GM23248 (cell line): ENCODE results near the gene KLHL22. TPM values are rescaled to one million over a fixed set of nuclear protein-coding genes. Genes with fewer than 3 reads are reported as not detected.

Experiments used
- DNase-seq: peaks from one replicate; pipeline ENCODE4 v3.0.0-alpha.2; 2015
- H2AFZ ChIP-seq: fragments of 200-600 bp; sonication (generic); 2 replicates; pipeline ENCODE4 v1.6.1; 2016; ENCODE audit warnings: antibody characterized with exemption
- H3F3A ChIP-seq: fragments of 200-600 bp; sonication (generic); 2 replicates; pipeline ENCODE4 v1.6.1; 2016; ENCODE audit warnings: mild to moderate bottlenecking, antibody characterized with exemption, mixed run types; ENCODE audit not compliant: insufficient read depth
- H3K27ac ChIP-seq: fragments of 200-600 bp; sonication (generic); 2 replicates; pipeline ENCODE4 v1.5.1; 2016; ENCODE audit warnings: mild to moderate bottlenecking
- H3K27me3 ChIP-seq: fragments of 200-600 bp; sonication (generic); replicated peaks from 2 replicates; pipeline ENCODE4 v1.6.1; 2016; ENCODE audit warnings: mild to moderate bottlenecking; ENCODE audit not compliant: insufficient read depth
- H3K36me3 ChIP-seq: fragments of 200-600 bp; sonication (generic); 2 replicates; pipeline ENCODE4 v1.6.1; 2016; ENCODE audit warnings: low read depth, mild to moderate bottlenecking
- H3K4me1 ChIP-seq: fragments of 200-600 bp; sonication (generic); 2 replicates; pipeline ENCODE4 v1.6.1; 2016; ENCODE audit warnings: mild to moderate bottlenecking; ENCODE audit not compliant: insufficient read depth
- H3K4me2 ChIP-seq: fragments of 200-600 bp; sonication (generic); one replicate; pipeline ENCODE4 v1.6.1; 2016; ENCODE audit warnings: mild to moderate bottlenecking; ENCODE audit not compliant: unreplicated experiment
- H3K4me3 ChIP-seq: fragments of 200-600 bp; sonication (generic); 2 replicates; pipeline ENCODE4 v1.5.1; 2016; ENCODE audit warnings: mild to moderate bottlenecking
- H3K79me2 ChIP-seq: fragments of 200-600 bp; sonication (generic); 2 replicates; pipeline ENCODE4 v1.6.1; 2016; ENCODE audit warnings: mild to moderate bottlenecking; ENCODE audit not compliant: insufficient read depth
- H3K9ac ChIP-seq: fragments of 200-600 bp; sonication (generic); 2 replicates; pipeline ENCODE4 v1.6.1; 2016; ENCODE audit warnings: mild to moderate bottlenecking
- H3K9me2 ChIP-seq: fragments of 200-600 bp; sonication (generic); 2 replicates; pipeline ENCODE4 v1.6.1; 2016; ENCODE audit warnings: mixed run types, mild to moderate bottlenecking, moderate library complexity; ENCODE audit not compliant: insufficient read depth
- H3K9me3 ChIP-seq: fragments of 200-600 bp; sonication (generic); one replicate; pipeline ENCODE4 v1.6.1; 2017; ENCODE audit warnings: low read depth
- H4K20me1 ChIP-seq: fragments of 200-600 bp; sonication (generic); 2 replicates; pipeline ENCODE4 v1.6.0; 2016; ENCODE audit not compliant: insufficient read depth
- EZH2 ChIP-seq: fragments of 200-600 bp; sonication (generic); IDR thresholded peaks from 2 replicates; pipeline ENCODE4 v1.6.1; 2018; ENCODE audit warnings: antibody characterized with exemption, mild to moderate bottlenecking; ENCODE audit not compliant: insufficient read depth, poor library complexity, severe bottlenecking
- EZH2phosphoT487 ChIP-seq: fragments of 200-600 bp; sonication (generic); IDR thresholded peaks from 2 replicates; pipeline ENCODE4 v1.6.1; 2018; ENCODE audit warnings: antibody characterized with exemption, moderate library complexity, mild to moderate bottlenecking, low read depth; ENCODE audit not compliant: insufficient read depth
- WGBS, 2 experiments: methylation state at CpG; one replicate each; pipeline ENCODE4 v1.1.6; 2015 to 2017; ENCODE audit warnings: low lambda C conversion rate in 2 of 2, low coverage in 1 of 2; ENCODE audit errors: missing lambda C conversion rate in 2 of 2; 5-methylcytosine and 5-hydroxymethylcytosine counted together
- in situ Hi-C: fragments of 300-500 bp; cut with MboI; formaldehyde crosslinking; loops from 2 replicates; pipeline ENCODE4 v1.15.0; 2020
- polyA plus RNA-seq: library from polyadenylated mRNA; unstranded; fragments of >200 nt; fragmentation: Nextera tagmentation; extraction: Ambion mirVana; gene quantifications from 2 replicates; pipeline ENCODE4 v1.2.1, GENCODE V29; 2016
- total RNA-seq: library from RNA; depleted of rRNA; stranded (reverse); fragments of >200 nt; shearing (Covaris generic); gene quantifications from 2 replicates; pipeline ENCODE4 v1.2.3, GENCODE V29; 2014

KLHL22 gene
- total and polyA plus RNA-seq, 2 experiments from 2014 or later: 19.0 to 41.3 TPM

GRCh38 chr22:20525048-20525447, 29.5 kb upstream of the KLHL22 start:
- peaks cover 94% of the 10 kb centered on the region for H3K79me2 ChIP-seq
- no peak overlapping the region for H3K4me2 ChIP-seq
- H3K27ac ChIP-seq: peak overlapping the region; percentile 88
- no peaks in the 10 kb centered on the region for H3K9me3 ChIP-seq
- in situ Hi-C loops: no loop called here
- H2AFZ ChIP-seq: no peak overlapping the region
- no peak overlapping the region for H3K9ac ChIP-seq
- peaks cover 67% of the 10 kb centered on the region for H3K4me1 ChIP-seq
- H4K20me1 ChIP-seq: no peaks in the 10 kb centered on the region
- no peak overlapping the region for H3K4me3 ChIP-seq
- DNase-seq: no peak
- H3F3A ChIP-seq: peaks cover 65% of the 10 kb centered on the region
- H3K27me3 ChIP-seq: no peaks in the 10 kb centered on the region
- peaks cover 12% of the 10 kb centered on the region; the same call in 1 of the 2 replicates for H3K36me3 ChIP-seq
- no peaks in the 10 kb centered on the region for H3K9me2 ChIP-seq
- 98 to 100% methylated on average over 7 of the region's 7 CpGs for WGBS, 2 experiments
- TF ChIP-seq EZH2 (no peak), EZH2phosphoT487 (no peak)

- WGBS, 2 experiments: 0% methylated on average over 1 of the region's 1 CpG
- peak overlapping the region; percentile 88 for H3K27ac ChIP-seq
- in situ Hi-C loops: no loop called here
Observed at GRCh38 chr22:20524004-20524481, 28.4 kb upstream of the KLHL22 start.

GRCh38 chr22:20523086-20523983, 27.7 kb upstream of the KLHL22 start:
- Histone ChIP-seq H3K79me2 (peaks cover 94% of the 10 kb centered on the region), H3F3A (peaks cover 55% of the 10 kb centered on the region), H3K4me2 (peak overlapping the region; percentile 58), H4K20me1 (no peaks in the 10 kb centered on the region), H2AFZ (no peak overlapping the region), H3K9me2 (no peaks in the 10 kb centered on the region), H3K27ac (peak overlapping the region; percentile 88), H3K27me3 (no peaks in the 10 kb centered on the region), H3K9ac (peak overlapping the region; percentile 68), H3K36me3 (peaks cover 15% of the 10 kb centered on the region; the same call in 1 of the 2 replicates), H3K4me1 (peaks cover 64% of the 10 kb centered on the region), H3K4me3 (0 out of 2 replicates have a peak overlapping the region, but pooled peaks have one; percentile 9), H3K9me3 (no peaks in the 10 kb centered on the region)
- TF ChIP-seq EZH2: no peak
- no peak for TF ChIP-seq EZH2phosphoT487
- WGBS, 2 experiments: 28 to 33% methylated on average over 7 of the region's 7 CpGs
- in situ Hi-C loops: no loop called here
- DNase-seq: peak; percentile 85

More at GRCh38 chr22:20524004-20524481, 28.4 kb upstream of the KLHL22 start:
- no peak overlapping the region for H3K4me2 ChIP-seq
- H3K36me3 ChIP-seq: peaks cover 13% of the 10 kb centered on the region; the same call in 1 of the 2 replicates
- H3K4me3 ChIP-seq: 0 out of 2 replicates have a peak overlapping the region, but pooled peaks have one; percentile 9
- DNase-seq: no peak
- TF ChIP-seq EZH2: no peak
- no peak for TF ChIP-seq EZH2phosphoT487
- no peaks in the 10 kb centered on the region for H3K9me3 ChIP-seq
- no peaks in the 10 kb centered on the region for H4K20me1 ChIP-seq
- no peaks in the 10 kb centered on the region for H3K9me2 ChIP-seq
- H3K79me2 ChIP-seq: peaks cover 94% of the 10 kb centered on the region
- H3K9ac ChIP-seq: peak overlapping the region; percentile 68
- H2AFZ ChIP-seq: no peak overlapping the region
- H3K4me1 ChIP-seq: peaks cover 64% of the 10 kb centered on the region
- peaks cover 62% of the 10 kb centered on the region for H3F3A ChIP-seq
- no peaks in the 10 kb centered on the region for H3K27me3 ChIP-seq

GRCh38 chr22:20522134-20523004, 26.8 kb upstream of the KLHL22 start:
- in situ Hi-C loops: no loop called here
- WGBS, 2 experiments: 80% methylated on average over 11 of the region's 11 CpGs
- H3K27me3 ChIP-seq: no peaks in the 10 kb centered on the region
- peak overlapping the region; percentile 68 for H3K9ac ChIP-seq
- DNase-seq: no peak
- peaks cover 15% of the 10 kb centered on the region; the same call in 1 of the 2 replicates for H3K36me3 ChIP-seq
- TF ChIP-seq EZH2 (no peak), EZH2phosphoT487 (no peak)
- peaks cover 60% of the 10 kb centered on the region for H3K4me1 ChIP-seq
- no peaks in the 10 kb centered on the region for H3K9me3 ChIP-seq
- H3K27ac ChIP-seq: peak overlapping the region; percentile 88
- H3K4me2 ChIP-seq: peak overlapping the region; percentile 58
- H4K20me1 ChIP-seq: no peaks in the 10 kb centered on the region
- no peak overlapping the region for H2AFZ ChIP-seq
- peaks cover 95% of the 10 kb centered on the region for H3K79me2 ChIP-seq
- no peaks in the 10 kb centered on the region for H3K9me2 ChIP-seq
- H3K4me3 ChIP-seq: no peak overlapping the region
- H3F3A ChIP-seq: peaks cover 45% of the 10 kb centered on the region
